Right hindlimb (tissue), 1 donor: ENCODE measurements around the gene JARID2.

Experiments used
- DNase-seq: peaks from one replicate; pipeline ENCODE4 v3.0.0-alpha.2; 2018

JARID2 gene

GRCh38 chr6:15339081-15339480 lies 93.2 kb downstream of the JARID2 start:
- no peak for DNase-seq

- DNase-seq, result no peak
These were observed 94.3 kb downstream of the JARID2 start for GRCh38 chr6:15340105-15340601.

- DNase-seq, result no peak
These were observed 94.9 kb downstream of the JARID2 start for GRCh38 chr6:15340775-15341174.

GRCh38 chr6:15341311-15342001 lies 95.6 kb downstream of the JARID2 start:
- no peak for DNase-seq

- no peak for DNase-seq
These were observed 96.2 kb downstream of the JARID2 start for GRCh38 chr6:15342114-15342513.

GRCh38 chr6:15343490-15344191 lies 97.8 kb downstream of the JARID2 start:
- DNase-seq, result no peak

GRCh38 chr6:15344192-15344519 lies 98.3 kb downstream of the JARID2 start:
- no peak for DNase-seq

- DNase-seq, result no peak
These were observed 99.0 kb downstream of the JARID2 start for GRCh38 chr6:15344831-15345230.

- no peak for DNase-seq
These were observed 100.4 kb downstream of the JARID2 start for GRCh38 chr6:15346315-15346714.

GRCh38 chr6:15348528-15348927 lies 102.7 kb downstream of the JARID2 start:
- no peak for DNase-seq

GRCh38 chr6:15349379-15349778 lies 103.5 kb downstream of the JARID2 start:
- no peak for DNase-seq

GRCh38 chr6:15350386-15351083 lies 104.7 kb downstream of the JARID2 start:
- no peak for DNase-seq

- DNase-seq, result peak; percentile 41
These were observed 105.8 kb downstream of the JARID2 start for GRCh38 chr6:15351631-15352030.

- DNase-seq, result no peak
These were observed 106.4 kb downstream of the JARID2 start for GRCh38 chr6:15352220-15352619.

GRCh38 chr6:15352845-15353244 lies 107.0 kb downstream of the JARID2 start:
- no peak for DNase-seq

- peak; percentile 50 for DNase-seq
These were observed 109.8 kb downstream of the JARID2 start for GRCh38 chr6:15355683-15356099.

GRCh38 chr6:15356179-15356578 lies 110.3 kb downstream of the JARID2 start:
- DNase-seq, result no peak

- DNase-seq, result no peak
These were observed 111.1 kb downstream of the JARID2 start for GRCh38 chr6:15356937-15357336.

GRCh38 chr6:15357782-15358181 lies 111.9 kb downstream of the JARID2 start:
- DNase-seq, result no peak

GRCh38 chr6:15358579-15359327 lies 112.9 kb downstream of the JARID2 start:
- DNase-seq, result no peak

GRCh38 chr6:15359335-15359862 lies 113.5 kb downstream of the JARID2 start:
- no peak for DNase-seq

- no peak for DNase-seq
These were observed 114.4 kb downstream of the JARID2 start for GRCh38 chr6:15360300-15360699.

- DNase-seq, result no peak
These were observed 115.3 kb downstream of the JARID2 start for GRCh38 chr6:15361197-15361596.
